ENCODE results near the gene PLXNB2. TPM values are rescaled to one million over a fixed set of nuclear protein-coding genes. Genes with fewer than 3 reads are reported as not detected.

PLXNB2 gene
- total RNA-seq, 1 donor from 2014 or later: 20.6 TPM

GRCh38 chr22:50317674-50318073 lies 10.2 kb upstream of the PLXNB2 start:
- H3K27me3 Mint-ChIP-seq: no peaks in the 10 kb centered on the region
- POLR2A ChIA-PET: interaction anchor here (0.7 kb wide), 1 partner anchor 13 kb away, joined by 4 read pairs; no protein-coding TSS in a partner anchor
- H3K4me1 Mint-ChIP-seq: peaks cover 54% of the 10 kb centered on the region
- H3K4me3 Mint-ChIP-seq: no peak overlapping the region
- intact Hi-C loops (cut with micrococcal nuclease): loop anchor here (1.0 kb wide), 1 partner anchor 13 kb away; no protein-coding TSS in a partner anchor
- TF ChIP-seq CTCF (IDR thresholded peaks at IDR 0.05): no peak
- CTCF ChIA-PET: no interaction called here
- no peaks in the 10 kb centered on the region for H3K36me3 Mint-ChIP-seq (ENCODE audit: low read depth)
- H3K9me3 Mint-ChIP-seq: no peaks in the 10 kb centered on the region
- ATAC-seq (ENCODE audit: low read depth): no peak
- no peak for DNase-seq
- H3K27ac Mint-ChIP-seq: no peak overlapping the region

- ATAC-seq (ENCODE audit: low read depth) (no peak), DNase-seq (no peak)
- intact Hi-C loops (cut with micrococcal nuclease): no loop called here
- POLR2A ChIA-PET: interaction anchor here (0.7 kb wide), 1 partner anchor 12 kb away, joined by 4 read pairs; no protein-coding TSS in a partner anchor
- H3K4me3 Mint-ChIP-seq: no peak overlapping the region
- H3K36me3 Mint-ChIP-seq (ENCODE audit: low read depth): no peaks in the 10 kb centered on the region
- CTCF ChIA-PET: no interaction called here
- H3K27me3 Mint-ChIP-seq: no peaks in the 10 kb centered on the region
- H3K9me3 Mint-ChIP-seq: no peaks in the 10 kb centered on the region
- H3K27ac Mint-ChIP-seq: no peak overlapping the region
- no peak for TF ChIP-seq CTCF (IDR thresholded peaks at IDR 0.05)
- H3K4me1 Mint-ChIP-seq: peaks cover 54% of the 10 kb centered on the region
Observed at GRCh38 chr22:50317178-50317577, 9.7 kb upstream of the PLXNB2 start.

- intact Hi-C loops (cut with micrococcal nuclease): no loop called here
- DNase-seq: no peak
- Mint-ChIP-seq H3K36me3 (ENCODE audit: low read depth) (no peaks in the 10 kb centered on the region), H3K9me3 (no peaks in the 10 kb centered on the region), H3K27ac (no peak overlapping the region), H3K4me3 (no peak overlapping the region), H3K4me1 (peaks cover 58% of the 10 kb centered on the region), H3K27me3 (no peaks in the 10 kb centered on the region)
- ATAC-seq (ENCODE audit: low read depth): no peak
- ChIA-PET POLR2A (interaction anchor here (0.6 to 3.7 kb wide), 9 partner anchors 8 to 304 kb away, joined by 3 to 58 read pairs (median 8); partner anchors contain the start of gene CHKB), CTCF (no interaction called here)
- TF ChIP-seq CTCF (IDR thresholded peaks at IDR 0.05): no peak
Observed at GRCh38 chr22:50316114-50317065, 8.9 kb upstream of the PLXNB2 start.

- H3K4me3 Mint-ChIP-seq: peak overlapping the region; percentile 21
- POLR2A ChIA-PET: interaction anchor here (0.5 to 3.7 kb wide), 16 partner anchors 9 to 305 kb away, joined by 3 to 58 read pairs (median 6); partner anchors contain the start of genes CHKB and SCO2
- intact Hi-C loops (cut with micrococcal nuclease): loop anchor here (2.0 kb wide), 1 partner anchor 15 kb away; no protein-coding TSS in a partner anchor
- no peak for ATAC-seq (ENCODE audit: low read depth)
- TF ChIP-seq CTCF (IDR thresholded peaks at IDR 0.05): no peak
- DNase-seq: no peak
- peak overlapping the region; percentile 62 for H3K27ac Mint-ChIP-seq
- H3K36me3 Mint-ChIP-seq (ENCODE audit: low read depth): no peaks in the 10 kb centered on the region
- H3K27me3 Mint-ChIP-seq: no peaks in the 10 kb centered on the region
- H3K9me3 Mint-ChIP-seq: no peaks in the 10 kb centered on the region
- H3K4me1 Mint-ChIP-seq: peaks cover 57% of the 10 kb centered on the region
- CTCF ChIA-PET: interaction anchor here (1.8 kb wide), 1 partner anchor 11 kb away, joined by 11 read pairs; the partner anchor contains the start of gene DENND6B
Observed at GRCh38 chr22:50315289-50316113, 8.1 kb upstream of the PLXNB2 start.

Data from activated B cell treated with CpG ODN at 0.5 μM for 24 hours (primary cell).